Measurements from ENCODE around the gene SLC25A51. TPM values are rescaled to one million over a fixed set of nuclear protein-coding genes. Genes with fewer than 3 reads are reported as not detected.

Gene SLC25A51
- total RNA-seq, 1 donor from 2014 or later = 24.1 TPM

GRCh38 chr9:37948417-37948980 is 44.6 kb upstream of the SLC25A51 start:
- DNase-seq (ENCODE audit: low read depth) = no peak
- TF ChIP-seq CTCF (conservative IDR thresholded peaks at IDR 0.05; ENCODE audit: low read depth, low read length) = no peak
- H3K4me3 ChIP-seq (ENCODE audit: low read depth, low read length) = no peak overlapping the region

GRCh38 chr9:37947977-37948376 is 44.0 kb upstream of the SLC25A51 start:
- no peak for DNase-seq (ENCODE audit: low read depth)
- H3K4me3 ChIP-seq (ENCODE audit: low read depth, low read length) = no peak overlapping the region
- TF ChIP-seq CTCF (conservative IDR thresholded peaks at IDR 0.05; ENCODE audit: low read depth, low read length) = no peak

GRCh38 chr9:37947471-37947870 is 43.5 kb upstream of the SLC25A51 start:
- TF ChIP-seq CTCF (conservative IDR thresholded peaks at IDR 0.05; ENCODE audit: low read depth, low read length) = no peak
- no peak overlapping the region for H3K4me3 ChIP-seq (ENCODE audit: low read depth, low read length)
- DNase-seq (ENCODE audit: low read depth) = no peak

GRCh38 chr9:37946971-37947370 is 43.0 kb upstream of the SLC25A51 start:
- H3K4me3 ChIP-seq (ENCODE audit: low read depth, low read length) = no peak overlapping the region
- no peak for TF ChIP-seq CTCF (conservative IDR thresholded peaks at IDR 0.05; ENCODE audit: low read depth, low read length)
- no peak for DNase-seq (ENCODE audit: low read depth)

GRCh38 chr9:37946041-37946440 is 42.1 kb upstream of the SLC25A51 start:
- no peak for DNase-seq (ENCODE audit: low read depth)
- no peak overlapping the region for H3K4me3 ChIP-seq (ENCODE audit: low read depth, low read length)
- TF ChIP-seq CTCF (conservative IDR thresholded peaks at IDR 0.05; ENCODE audit: low read depth, low read length) = no peak

- H3K4me3 ChIP-seq (ENCODE audit: low read depth, low read length) = no peak overlapping the region
- no peak for TF ChIP-seq CTCF (conservative IDR thresholded peaks at IDR 0.05; ENCODE audit: low read depth, low read length)
- DNase-seq (ENCODE audit: low read depth) = no peak
These were observed 40.9 kb upstream of the SLC25A51 start for GRCh38 chr9:37944671-37945481.

- no peak for DNase-seq (ENCODE audit: low read depth)
- H3K4me3 ChIP-seq (ENCODE audit: low read depth, low read length) = no peak overlapping the region
- no peak for TF ChIP-seq CTCF (conservative IDR thresholded peaks at IDR 0.05; ENCODE audit: low read depth, low read length)
These were observed 40.3 kb upstream of the SLC25A51 start for GRCh38 chr9:37944266-37944650.
